HFF-Myc (cell line): ENCODE results near the gene BDP1.
A peak's percentile ranks its signal among the peaks of the same experiment; 100 is the strongest.
"Not testable (repeated sequence)": the region's sequence is repeated elsewhere in the genome, so short reads cannot be mapped to it uniquely, and the experiment has no call there.

Experiments
- DNase-seq: peaks from one replicate; pipeline ENCODE4 v3.0.0-alpha.2; 2011; ENCODE audit warnings: low read depth; ENCODE audit errors: extremely low read depth
- H3K4me3 ChIP-seq: replicated peaks from 2 replicates; pipeline ENCODE4 v1.5.1; 2011; ENCODE audit warnings: low read depth, mild to moderate bottlenecking, control low read depth, low read length
- TF ChIP-seq, protein P1 (sequence below): IDR thresholded peaks from 2 replicates; pipeline ENCODE4 v1.5.1; 2012; ENCODE audit warnings: mild to moderate bottlenecking, low read depth, low read length, control low read depth; ENCODE audit errors: missing control alignments

The BDP1 gene

GRCh38 chr5:71576241-71576640 is 120.8 kb downstream of the BDP1 start:
- TF ChIP-seq, protein P1, sequence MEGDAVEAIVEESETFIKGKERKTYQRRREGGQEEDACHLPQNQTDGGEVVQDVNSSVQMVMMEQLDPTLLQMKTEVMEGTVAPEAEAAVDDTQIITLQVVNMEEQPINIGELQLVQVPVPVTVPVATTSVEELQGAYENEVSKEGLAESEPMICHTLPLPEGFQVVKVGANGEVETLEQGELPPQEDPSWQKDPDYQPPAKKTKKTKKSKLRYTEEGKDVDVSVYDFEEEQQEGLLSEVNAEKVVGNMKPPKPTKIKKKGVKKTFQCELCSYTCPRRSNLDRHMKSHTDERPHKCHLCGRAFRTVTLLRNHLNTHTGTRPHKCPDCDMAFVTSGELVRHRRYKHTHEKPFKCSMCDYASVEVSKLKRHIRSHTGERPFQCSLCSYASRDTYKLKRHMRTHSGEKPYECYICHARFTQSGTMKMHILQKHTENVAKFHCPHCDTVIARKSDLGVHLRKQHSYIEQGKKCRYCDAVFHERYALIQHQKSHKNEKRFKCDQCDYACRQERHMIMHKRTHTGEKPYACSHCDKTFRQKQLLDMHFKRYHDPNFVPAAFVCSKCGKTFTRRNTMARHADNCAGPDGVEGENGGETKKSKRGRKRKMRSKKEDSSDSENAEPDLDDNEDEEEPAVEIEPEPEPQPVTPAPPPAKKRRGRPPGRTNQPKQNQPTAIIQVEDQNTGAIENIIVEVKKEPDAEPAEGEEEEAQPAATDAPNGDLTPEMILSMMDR: no peak
- no peak overlapping the region for H3K4me3 ChIP-seq
- no peak for DNase-seq

DNA sequence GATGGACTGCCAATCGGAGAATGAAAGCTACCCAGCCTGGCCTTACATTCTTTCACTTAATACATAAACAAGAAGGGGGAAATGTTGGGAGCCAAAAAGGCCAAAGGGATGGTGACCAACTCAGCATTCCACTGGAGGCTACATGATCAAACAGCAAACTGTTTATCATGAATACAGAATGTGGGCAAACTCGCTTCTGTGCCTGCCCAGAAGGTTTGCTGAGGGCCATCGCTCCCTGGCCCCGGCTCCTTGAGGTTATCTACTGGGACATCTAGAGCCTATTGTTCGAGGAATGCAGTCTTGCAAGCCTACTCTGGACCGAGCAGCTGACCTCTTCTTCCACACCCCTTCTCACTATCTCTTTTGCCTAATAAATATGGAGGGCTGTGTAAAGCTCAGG is 122.4 kb downstream of the BDP1 start:
- not testable (repeated sequence) for H3K4me3 ChIP-seq, DNase-seq

DNA sequence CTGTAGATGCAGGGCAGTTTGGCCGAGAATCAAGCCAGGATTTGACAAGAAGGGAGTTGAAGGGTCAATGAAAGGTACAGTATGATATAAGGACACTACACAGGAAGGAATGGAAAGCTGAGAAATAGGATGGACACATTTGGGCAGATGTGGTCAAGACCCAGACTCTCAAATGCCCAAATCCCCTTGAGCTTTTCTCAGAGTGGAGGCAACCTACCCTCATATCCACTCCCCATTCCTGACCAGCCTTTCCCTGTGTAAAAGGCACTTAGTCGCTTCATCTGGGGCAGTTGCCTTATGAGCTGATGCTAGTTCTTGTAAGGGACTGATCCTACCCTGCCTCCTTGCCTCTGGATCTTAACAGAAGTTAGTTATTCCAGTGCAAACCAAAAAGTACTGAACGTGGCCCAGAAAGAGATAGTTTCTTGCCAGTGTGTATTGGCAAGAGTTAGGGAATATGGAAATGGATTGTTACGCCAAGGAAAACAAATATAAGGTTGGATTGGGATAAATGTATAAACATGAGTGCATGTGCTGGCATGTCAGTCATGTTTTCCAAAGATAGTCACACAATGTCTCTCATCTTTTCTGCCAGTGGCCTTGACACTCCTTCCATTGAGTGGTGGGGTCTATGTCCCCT is 127.6 kb downstream of the BDP1 start:
- H3K4me3 ChIP-seq: no peak overlapping the region
- no peak for DNase-seq
- TF ChIP-seq, protein P1: no peak

DNA sequence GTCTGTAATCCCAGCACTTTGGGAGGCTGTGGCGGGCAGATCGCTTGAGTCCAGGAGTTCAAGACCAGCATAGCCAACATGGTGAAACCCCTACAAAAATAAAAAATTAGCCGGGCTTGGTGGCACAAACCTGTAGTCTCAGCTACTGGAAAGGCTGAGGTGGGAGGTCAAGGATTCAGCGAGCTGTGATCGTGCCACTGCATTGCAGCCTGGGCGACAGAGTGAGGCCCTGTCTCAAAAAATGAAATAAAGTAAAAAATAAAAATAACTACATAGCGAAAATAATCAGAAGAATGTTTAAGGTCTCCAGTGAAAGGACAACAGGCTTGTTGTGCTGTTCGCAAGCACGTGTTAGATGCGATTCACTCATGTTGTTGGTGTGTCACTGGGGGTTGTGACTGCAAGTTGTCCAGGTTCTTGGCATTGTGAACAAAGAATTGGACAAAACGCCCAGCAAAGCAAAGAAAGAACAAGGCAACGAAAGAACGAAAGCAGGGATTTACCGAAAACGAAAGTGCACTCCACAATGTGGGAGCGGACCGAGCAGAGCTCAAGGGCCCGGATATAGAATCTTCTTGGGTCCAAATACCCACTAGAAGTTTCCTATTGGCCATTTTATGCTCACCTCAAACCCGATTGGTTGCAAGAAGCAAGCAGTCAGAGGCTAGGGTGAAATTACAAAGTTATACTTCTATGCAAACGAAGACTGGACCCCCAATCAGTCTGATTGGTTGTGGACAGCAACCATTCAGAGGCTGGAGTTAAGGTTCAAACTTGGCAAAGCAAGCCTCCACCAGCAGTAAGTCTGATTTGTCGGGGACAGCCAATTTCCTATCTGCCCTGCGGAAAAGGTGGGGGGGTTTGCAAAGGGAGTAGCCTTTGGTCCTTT is 130.8 kb downstream of the BDP1 start:
- peak overlapping the region; percentile 76 for H3K4me3 ChIP-seq
- TF ChIP-seq, protein P1: no peak
- DNase-seq: peak; percentile 1

DNA sequence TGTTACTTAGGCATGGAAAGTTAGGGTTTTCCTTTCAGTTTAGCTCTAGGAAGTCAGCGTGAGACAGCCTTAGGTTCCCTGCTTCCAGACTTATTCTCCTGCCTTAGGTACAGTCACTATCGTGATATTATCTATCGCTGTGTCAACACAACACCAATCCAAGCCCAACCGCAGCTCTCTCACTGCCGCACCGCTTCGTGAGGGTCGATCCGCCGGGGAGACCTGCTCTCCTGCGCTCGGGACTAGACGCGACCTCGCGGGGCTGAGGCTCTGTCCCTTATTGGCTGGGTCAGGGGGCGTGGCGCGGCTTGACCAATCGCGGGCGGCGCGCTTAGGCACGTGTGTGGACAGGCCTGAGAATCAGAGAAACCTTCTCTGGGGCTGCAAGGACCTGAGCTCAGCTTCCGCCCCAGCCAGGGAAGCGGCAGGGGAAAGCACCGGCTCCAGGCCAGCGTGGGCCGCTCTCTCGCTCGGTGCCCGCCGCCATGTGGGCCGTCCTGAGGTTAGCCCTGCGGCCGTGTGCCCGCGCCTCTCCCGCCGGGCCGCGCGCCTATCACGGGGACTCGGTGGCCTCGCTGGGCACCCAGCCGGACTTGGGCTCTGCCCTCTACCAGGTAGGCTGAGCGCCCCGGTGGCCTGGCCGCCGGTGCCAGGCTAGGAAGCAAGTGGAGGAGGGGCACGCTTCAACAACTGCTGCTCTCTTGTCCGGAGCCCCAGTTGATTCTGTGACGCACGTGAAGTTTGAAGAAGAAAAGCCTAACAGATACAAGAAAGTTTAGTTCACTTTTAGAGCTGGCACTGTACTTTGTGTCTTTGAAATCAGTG is 131.7 kb downstream of the BDP1 start, which contains the start of gene MCCC2:
Gene MCCC2, plus strand, starts transcription at position 400 of the 825 bp plus-strand sequence. Its CDS starts 86 bp downstream, at position 486.
- peak within 1 kb of the TSS; percentile 76 for H3K4me3 ChIP-seq
- TF ChIP-seq, protein P1: no peak
- DNase-seq: peak; percentile 81

GRCh38 chr5:71587766-71588532 is 132.5 kb downstream of the BDP1 start:
- peak overlapping the region; percentile 76 for H3K4me3 ChIP-seq
- TF ChIP-seq, protein P1: no peak
- no peak for DNase-seq
